ENCODE measurements around the gene CACNA1C.

CACNA1C gene

GRCh38 chr12:2653461-2653965, 600.7 kb downstream of the CACNA1C start:
- H3K4me1 ChIP-seq (ENCODE audit: insufficient read depth, low read length) = no peaks in the 10 kb centered on the region
- H3K27me3 ChIP-seq (ENCODE audit: insufficient read depth, low read length) = peaks cover 21% of the 10 kb centered on the region
- no peak overlapping the region for H3K4me3 ChIP-seq (ENCODE audit: low read length)
- no peaks in the 10 kb centered on the region for H3K9me3 ChIP-seq (ENCODE audit: low read length)
- H3K36me3 ChIP-seq (ENCODE audit: insufficient read depth, low read length) = no peaks in the 10 kb centered on the region
- no peak overlapping the region for H2AFZ ChIP-seq (ENCODE audit: low read depth, low read length)

DNA sequence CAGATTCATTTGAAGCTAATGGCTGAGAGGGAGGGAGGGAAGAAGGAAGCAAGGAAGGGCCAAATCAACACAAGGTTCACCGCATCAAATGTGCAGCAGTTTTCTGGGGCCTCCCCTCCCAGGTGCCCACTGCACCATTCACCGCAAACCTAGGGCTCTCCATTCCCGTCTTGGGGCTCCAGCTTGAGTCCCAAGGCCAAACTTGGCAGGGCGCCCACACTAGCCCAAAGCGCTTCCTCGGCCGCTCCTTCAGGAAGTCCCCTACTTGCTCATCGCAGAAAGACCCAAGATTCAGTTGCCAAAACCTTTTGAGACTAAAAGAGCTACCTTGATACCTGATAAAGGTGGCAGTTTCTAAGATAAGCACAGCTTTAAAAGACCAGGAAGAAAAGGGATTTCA, 601.5 kb downstream of the CACNA1C start:
- no peak overlapping the region for H2AFZ ChIP-seq (ENCODE audit: low read depth, low read length)
- H3K27me3 ChIP-seq (ENCODE audit: insufficient read depth, low read length) = peaks cover 15% of the 10 kb centered on the region
- no peaks in the 10 kb centered on the region for H3K9me3 ChIP-seq (ENCODE audit: low read length)
- H3K36me3 ChIP-seq (ENCODE audit: insufficient read depth, low read length) = no peaks in the 10 kb centered on the region
- no peaks in the 10 kb centered on the region for H3K4me1 ChIP-seq (ENCODE audit: insufficient read depth, low read length)
- no peak overlapping the region for H3K4me3 ChIP-seq (ENCODE audit: low read length)

DNA sequence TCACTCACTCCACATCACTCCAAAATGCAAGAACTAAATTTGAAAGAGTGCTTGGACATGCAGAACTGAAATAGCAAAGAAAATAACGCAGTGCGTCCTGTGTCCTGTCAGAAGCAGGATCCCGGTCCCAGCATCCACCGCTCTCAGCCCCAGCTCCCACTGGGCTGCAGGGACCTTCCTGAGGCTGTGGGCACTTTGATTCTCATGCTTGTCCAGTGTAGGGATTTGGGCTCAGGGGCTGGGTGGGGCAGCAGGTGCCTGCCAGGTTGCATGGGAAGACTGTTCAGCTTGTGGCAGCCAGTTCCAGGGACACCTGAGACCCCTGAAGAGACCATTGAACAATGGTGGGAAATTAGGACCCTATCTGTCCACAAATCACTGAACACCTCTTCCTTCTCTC, 602.0 kb downstream of the CACNA1C start:
- no peaks in the 10 kb centered on the region for H3K9me3 ChIP-seq (ENCODE audit: low read length)
- no peak overlapping the region for H2AFZ ChIP-seq (ENCODE audit: low read depth, low read length)
- H3K4me3 ChIP-seq (ENCODE audit: low read length) = no peak overlapping the region
- H3K4me1 ChIP-seq (ENCODE audit: insufficient read depth, low read length) = no peaks in the 10 kb centered on the region
- no peaks in the 10 kb centered on the region for H3K36me3 ChIP-seq (ENCODE audit: insufficient read depth, low read length)
- peaks cover 10% of the 10 kb centered on the region for H3K27me3 ChIP-seq (ENCODE audit: insufficient read depth, low read length)

DNA sequence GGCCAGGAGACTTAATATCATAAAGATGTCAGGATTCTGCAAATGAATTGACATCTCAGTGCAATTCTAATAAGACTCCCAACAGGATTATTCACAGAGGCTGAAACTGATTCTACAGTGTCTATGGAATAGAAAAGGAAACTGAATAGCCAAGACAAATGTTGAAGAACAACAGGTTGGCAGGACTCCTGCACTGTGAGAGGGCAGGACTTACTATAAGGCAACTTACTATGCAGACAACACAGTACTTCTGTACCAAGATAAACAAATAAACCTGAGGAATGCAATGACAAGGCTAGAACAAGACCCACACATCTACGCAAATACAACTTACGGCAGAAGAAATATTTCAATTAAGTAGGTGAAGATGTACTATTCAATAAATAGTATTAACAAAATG, 609.7 kb downstream of the CACNA1C start:
- Histone ChIP-seq H3K36me3 (ENCODE audit: insufficient read depth, low read length) (no peaks in the 10 kb centered on the region), H3K4me1 (ENCODE audit: insufficient read depth, low read length) (no peaks in the 10 kb centered on the region), H3K27me3 (ENCODE audit: insufficient read depth, low read length) (peaks cover 5% of the 10 kb centered on the region)

GRCh38 chr12:2664721-2665577, 612.2 kb downstream of the CACNA1C start:
- Histone ChIP-seq H3K4me3 (ENCODE audit: low read length) (no peak overlapping the region), H2AFZ (ENCODE audit: low read depth, low read length) (no peak overlapping the region), H3K4me1 (ENCODE audit: insufficient read depth, low read length) (no peaks in the 10 kb centered on the region), H3K9me3 (ENCODE audit: low read length) (no peaks in the 10 kb centered on the region), H3K27me3 (ENCODE audit: insufficient read depth, low read length) (peaks cover 5% of the 10 kb centered on the region), H3K36me3 (ENCODE audit: insufficient read depth, low read length) (no peaks in the 10 kb centered on the region)

More for the DNA sequence above, 609.7 kb downstream of the CACNA1C start:
- H2AFZ ChIP-seq (ENCODE audit: low read depth, low read length) = no peak overlapping the region
- no peak overlapping the region for H3K4me3 ChIP-seq (ENCODE audit: low read length)
- H3K9me3 ChIP-seq (ENCODE audit: low read length) = no peaks in the 10 kb centered on the region

- H3K9me3 ChIP-seq (ENCODE audit: low read length) = no peaks in the 10 kb centered on the region
- no peak overlapping the region for H2AFZ ChIP-seq (ENCODE audit: low read depth, low read length)
- no peaks in the 10 kb centered on the region for H3K4me1 ChIP-seq (ENCODE audit: insufficient read depth, low read length)
- no peak overlapping the region for H3K4me3 ChIP-seq (ENCODE audit: low read length)
- peaks cover 5% of the 10 kb centered on the region for H3K27me3 ChIP-seq (ENCODE audit: insufficient read depth, low read length)
- H3K36me3 ChIP-seq (ENCODE audit: insufficient read depth, low read length) = no peaks in the 10 kb centered on the region
Observed at GRCh38 chr12:2666411-2666810, 613.6 kb downstream of the CACNA1C start.

DNA sequence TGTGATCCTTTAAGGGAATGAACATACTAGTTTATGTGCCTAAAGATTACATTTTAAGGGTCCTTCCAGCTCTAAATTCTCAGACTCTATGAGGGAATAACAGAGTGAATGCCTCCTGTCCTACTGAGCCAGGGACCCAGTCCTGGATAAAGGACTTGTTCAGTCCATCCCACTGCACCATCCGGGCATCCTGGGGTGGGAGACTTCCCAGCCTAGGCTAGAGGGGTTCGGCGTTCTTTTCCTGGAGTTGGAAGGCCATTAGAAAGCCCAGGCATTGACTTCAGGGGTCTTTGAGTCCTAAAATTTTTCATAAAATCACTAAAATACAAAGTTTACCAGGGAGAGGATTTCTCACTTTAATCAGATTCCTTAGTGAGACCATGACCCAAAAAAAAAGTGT, 614.1 kb downstream of the CACNA1C start:
- H3K4me1 ChIP-seq (ENCODE audit: insufficient read depth, low read length) = no peaks in the 10 kb centered on the region
- H2AFZ ChIP-seq (ENCODE audit: low read depth, low read length) = no peak overlapping the region
- H3K36me3 ChIP-seq (ENCODE audit: insufficient read depth, low read length) = no peaks in the 10 kb centered on the region
- H3K27me3 ChIP-seq (ENCODE audit: insufficient read depth, low read length) = peaks cover 5% of the 10 kb centered on the region
- no peak overlapping the region for H3K4me3 ChIP-seq (ENCODE audit: low read length)
- H3K9me3 ChIP-seq (ENCODE audit: low read length) = no peaks in the 10 kb centered on the region

GRCh38 chr12:2667716-2668440, 615.1 kb downstream of the CACNA1C start:
- H3K9me3 ChIP-seq (ENCODE audit: low read length) = no peaks in the 10 kb centered on the region
- no peak overlapping the region for H2AFZ ChIP-seq (ENCODE audit: low read depth, low read length)
- H3K4me1 ChIP-seq (ENCODE audit: insufficient read depth, low read length) = no peaks in the 10 kb centered on the region
- H3K36me3 ChIP-seq (ENCODE audit: insufficient read depth, low read length) = no peaks in the 10 kb centered on the region
- no peak overlapping the region for H3K4me3 ChIP-seq (ENCODE audit: low read length)
- H3K27me3 ChIP-seq (ENCODE audit: insufficient read depth, low read length) = peaks cover 5% of the 10 kb centered on the region

DNA sequence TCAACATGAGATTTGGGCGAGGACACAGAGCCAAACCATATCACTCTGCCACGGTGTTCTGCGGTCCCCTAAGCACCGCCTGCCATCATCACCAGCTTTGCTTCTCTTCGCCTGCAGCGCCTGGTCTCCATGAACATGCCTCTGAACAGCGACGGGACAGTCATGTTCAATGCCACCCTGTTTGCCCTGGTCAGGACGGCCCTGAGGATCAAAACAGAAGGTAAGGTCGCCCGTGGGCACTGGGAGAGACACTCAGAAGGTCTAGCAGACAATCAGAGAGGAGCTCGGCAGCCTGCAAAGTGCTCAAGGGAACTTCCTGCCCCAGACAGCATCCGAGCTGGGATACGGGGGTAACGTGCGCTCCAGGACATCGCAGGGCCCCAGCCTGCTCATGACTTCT, 616.0 kb downstream of the CACNA1C start:
- no peak overlapping the region for H3K4me3 ChIP-seq (ENCODE audit: low read length)
- H3K9me3 ChIP-seq (ENCODE audit: low read length) = no peaks in the 10 kb centered on the region
- no peak overlapping the region for H2AFZ ChIP-seq (ENCODE audit: low read depth, low read length)
- no peaks in the 10 kb centered on the region for H3K36me3 ChIP-seq (ENCODE audit: insufficient read depth, low read length)
- H3K4me1 ChIP-seq (ENCODE audit: insufficient read depth, low read length) = no peaks in the 10 kb centered on the region
- H3K27me3 ChIP-seq (ENCODE audit: insufficient read depth, low read length) = peaks cover 5% of the 10 kb centered on the region

GRCh38 chr12:2669560-2669959, 616.8 kb downstream of the CACNA1C start:
- H2AFZ ChIP-seq (ENCODE audit: low read depth, low read length) = no peak overlapping the region
- no peak overlapping the region for H3K4me3 ChIP-seq (ENCODE audit: low read length)
- H3K4me1 ChIP-seq (ENCODE audit: insufficient read depth, low read length) = no peaks in the 10 kb centered on the region
- no peaks in the 10 kb centered on the region for H3K9me3 ChIP-seq (ENCODE audit: low read length)
- peaks cover 5% of the 10 kb centered on the region for H3K27me3 ChIP-seq (ENCODE audit: insufficient read depth, low read length)
- H3K36me3 ChIP-seq (ENCODE audit: insufficient read depth, low read length) = no peaks in the 10 kb centered on the region

DNA sequence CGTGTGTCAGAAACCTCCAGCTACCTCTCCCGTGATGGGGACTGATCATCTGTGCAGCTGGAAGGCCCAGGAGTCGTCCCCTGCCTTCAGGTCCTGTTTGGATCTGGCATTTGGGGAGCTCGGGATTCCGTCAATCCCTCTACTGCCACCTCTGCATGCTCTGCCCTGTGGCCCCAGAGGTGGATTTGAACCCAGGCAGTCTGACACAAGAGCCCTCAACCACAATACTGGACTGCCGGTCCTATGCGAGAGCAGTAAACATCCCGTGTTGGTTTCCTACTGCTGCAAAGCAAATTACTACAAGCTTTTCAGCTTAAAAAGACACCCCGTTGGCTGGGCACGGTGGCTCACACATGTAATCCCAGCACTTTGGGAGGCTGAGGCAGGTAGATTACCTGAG, 620.1 kb downstream of the CACNA1C start:
- Histone ChIP-seq H3K36me3 (ENCODE audit: insufficient read depth, low read length) (no peaks in the 10 kb centered on the region), H2AFZ (ENCODE audit: low read depth, low read length) (no peak overlapping the region), H3K27me3 (ENCODE audit: insufficient read depth, low read length) (peaks cover 3% of the 10 kb centered on the region), H3K4me3 (ENCODE audit: low read length) (no peak overlapping the region), H3K9me3 (ENCODE audit: low read length) (no peaks in the 10 kb centered on the region), H3K4me1 (ENCODE audit: insufficient read depth, low read length) (no peaks in the 10 kb centered on the region)

DNA sequence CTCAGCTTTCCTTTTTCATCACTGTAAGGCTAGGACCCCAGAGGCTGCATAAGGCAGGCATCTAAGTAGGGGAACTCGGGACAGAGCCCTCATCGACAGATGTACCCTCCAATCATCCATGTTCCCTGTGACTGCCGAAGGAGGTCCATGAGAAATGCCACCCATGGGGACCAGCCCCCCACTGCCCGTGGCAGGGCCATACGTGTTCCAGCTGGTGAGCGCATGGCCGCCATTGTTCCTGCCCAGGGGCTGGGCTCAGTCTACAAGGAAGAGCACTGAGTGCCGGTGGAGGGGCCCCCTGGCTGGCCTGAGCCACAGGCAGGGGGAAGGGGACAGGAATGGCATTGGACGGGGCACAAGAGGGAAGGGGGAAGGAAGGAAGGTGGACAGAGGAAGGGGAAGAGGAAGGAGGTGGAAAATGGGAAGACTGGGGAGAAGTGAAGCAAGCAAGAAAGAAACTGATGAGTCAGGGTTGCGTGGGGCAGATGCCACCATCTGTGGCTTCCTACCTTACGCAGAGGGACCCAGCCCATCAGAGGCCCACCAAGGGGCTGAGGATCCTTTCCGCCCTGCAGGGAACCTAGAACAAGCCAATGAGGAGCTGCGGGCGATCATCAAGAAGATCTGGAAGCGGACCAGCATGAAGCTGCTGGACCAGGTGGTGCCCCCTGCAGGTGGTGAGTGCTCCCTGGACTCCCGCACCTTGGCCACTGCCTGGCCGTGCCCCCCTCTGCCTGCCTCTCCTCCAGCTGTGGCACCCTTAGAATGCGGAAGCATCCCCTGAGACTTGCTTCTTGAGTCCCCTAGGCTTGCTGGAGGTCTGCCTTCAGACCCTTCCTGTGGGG, 621.4 kb downstream of the CACNA1C start:
- Histone ChIP-seq H3K36me3 (ENCODE audit: insufficient read depth, low read length) (no peaks in the 10 kb centered on the region), H3K27me3 (ENCODE audit: insufficient read depth, low read length) (peaks cover 3% of the 10 kb centered on the region)

DNA sequence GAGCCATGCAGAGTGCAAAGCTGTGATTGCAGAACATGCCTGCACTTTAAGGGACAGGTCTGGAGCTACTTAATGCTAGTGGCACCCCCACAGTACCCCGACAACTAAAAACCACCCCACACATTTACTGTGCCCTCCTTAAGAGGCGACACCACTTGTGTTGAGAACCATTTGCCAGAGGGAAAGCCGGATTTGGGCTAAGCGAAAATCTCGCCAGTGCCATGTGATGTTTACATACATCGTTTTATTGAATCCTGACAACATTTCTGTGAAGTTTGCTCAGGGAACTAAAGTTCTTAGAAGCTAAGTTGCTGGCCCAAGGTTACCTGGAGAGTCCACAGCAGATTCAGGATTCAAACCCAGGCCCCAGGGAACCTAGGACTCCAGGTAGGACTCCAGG, 623.0 kb downstream of the CACNA1C start:
- Histone ChIP-seq H3K4me3 (ENCODE audit: low read length) (no peak overlapping the region), H2AFZ (ENCODE audit: low read depth, low read length) (no peak overlapping the region), H3K36me3 (ENCODE audit: insufficient read depth, low read length) (no peaks in the 10 kb centered on the region), H3K9me3 (ENCODE audit: low read length) (no peaks in the 10 kb centered on the region), H3K27me3 (ENCODE audit: insufficient read depth, low read length) (peaks cover 3% of the 10 kb centered on the region), H3K4me1 (ENCODE audit: insufficient read depth, low read length) (no peaks in the 10 kb centered on the region)

More for the DNA sequence above, 621.4 kb downstream of the CACNA1C start:
- no peaks in the 10 kb centered on the region for H3K4me1 ChIP-seq (ENCODE audit: insufficient read depth, low read length)
- no peak overlapping the region for H3K4me3 ChIP-seq (ENCODE audit: low read length)
- no peak overlapping the region for H2AFZ ChIP-seq (ENCODE audit: low read depth, low read length)
- H3K9me3 ChIP-seq (ENCODE audit: low read length) = no peaks in the 10 kb centered on the region

Data from neuron (in vitro differentiated cells).